CD4-positive, alpha-beta T cell treated with Interleukin-15 for 4 hours (primary cell): ENCODE data around the gene TTLL3.

Experiments used
- DNase-seq: peaks from one replicate; pipeline ENCODE4 v3.0.0-alpha.2; 2020; ENCODE audit warnings: low spot score

The TTLL3 gene

DNA sequence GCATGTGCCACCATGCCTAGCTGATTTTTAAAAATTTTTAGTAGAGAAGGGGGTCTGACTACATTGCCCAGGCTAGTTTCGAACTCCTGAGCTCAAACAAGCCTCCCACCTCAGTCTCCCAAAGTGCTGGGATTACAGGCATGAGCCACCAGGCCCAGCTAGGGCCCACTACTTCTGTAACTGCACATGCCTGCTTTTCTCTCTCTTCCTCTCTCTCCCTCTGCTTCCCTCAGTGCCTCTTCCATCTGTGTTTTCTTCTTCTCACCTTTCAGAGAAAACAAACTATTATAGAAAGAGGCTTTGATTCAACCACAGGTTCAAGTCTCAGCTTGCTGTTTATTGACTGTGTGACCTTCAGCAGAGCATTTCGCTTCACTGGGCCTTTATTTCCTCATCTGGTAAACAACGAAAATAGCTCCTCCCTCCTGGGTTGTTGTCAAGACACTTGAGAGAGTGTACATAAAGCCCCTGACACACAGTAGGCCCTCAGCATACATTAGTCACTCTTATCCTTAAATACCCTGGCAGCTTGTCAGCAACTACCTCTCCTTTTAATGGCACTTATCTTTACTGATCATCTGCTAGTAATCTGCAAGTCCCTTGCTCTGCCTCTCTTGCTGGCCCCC, 28.0 kb upstream of the TTLL3 start:
- DNase-seq = no peak

- DNase-seq = peak; percentile 18
Measured at GRCh38 chr3:9782770-9783169, 27.3 kb upstream of the TTLL3 start.

- DNase-seq = no peak
Measured at GRCh38 chr3:9783954-9784353, 26.1 kb upstream of the TTLL3 start.

GRCh38 chr3:9784965-9785364, 25.1 kb upstream of the TTLL3 start:
- no peak for DNase-seq

- DNase-seq = no peak
Measured at GRCh38 chr3:9785602-9786001, 24.5 kb upstream of the TTLL3 start.

DNA sequence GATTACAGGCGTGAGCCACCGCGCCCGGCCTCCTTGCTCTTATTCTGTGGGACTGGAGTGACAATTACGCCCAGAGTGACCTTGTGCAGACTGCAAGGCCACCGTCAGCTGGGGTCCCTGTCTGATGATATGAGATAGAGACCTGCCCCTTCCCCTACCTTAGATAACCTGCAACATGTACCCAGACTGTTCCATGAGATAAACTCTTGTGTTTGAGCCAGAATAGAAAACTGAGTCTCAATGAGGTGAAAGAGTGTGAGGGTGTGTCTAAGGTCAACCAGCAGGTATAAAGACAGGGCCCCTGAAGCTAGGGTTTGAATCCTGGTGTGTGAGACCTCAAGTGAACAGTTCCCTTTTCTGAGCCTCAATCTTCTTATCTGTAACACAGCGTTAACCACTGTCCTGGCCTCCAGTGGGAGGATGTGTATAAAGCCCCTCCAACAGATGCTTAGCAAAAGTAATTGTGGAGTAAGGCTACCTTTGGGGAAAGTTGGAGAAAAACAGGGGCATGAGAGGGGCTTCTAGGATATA, 23.8 kb upstream of the TTLL3 start:
- DNase-seq = no peak

DNA sequence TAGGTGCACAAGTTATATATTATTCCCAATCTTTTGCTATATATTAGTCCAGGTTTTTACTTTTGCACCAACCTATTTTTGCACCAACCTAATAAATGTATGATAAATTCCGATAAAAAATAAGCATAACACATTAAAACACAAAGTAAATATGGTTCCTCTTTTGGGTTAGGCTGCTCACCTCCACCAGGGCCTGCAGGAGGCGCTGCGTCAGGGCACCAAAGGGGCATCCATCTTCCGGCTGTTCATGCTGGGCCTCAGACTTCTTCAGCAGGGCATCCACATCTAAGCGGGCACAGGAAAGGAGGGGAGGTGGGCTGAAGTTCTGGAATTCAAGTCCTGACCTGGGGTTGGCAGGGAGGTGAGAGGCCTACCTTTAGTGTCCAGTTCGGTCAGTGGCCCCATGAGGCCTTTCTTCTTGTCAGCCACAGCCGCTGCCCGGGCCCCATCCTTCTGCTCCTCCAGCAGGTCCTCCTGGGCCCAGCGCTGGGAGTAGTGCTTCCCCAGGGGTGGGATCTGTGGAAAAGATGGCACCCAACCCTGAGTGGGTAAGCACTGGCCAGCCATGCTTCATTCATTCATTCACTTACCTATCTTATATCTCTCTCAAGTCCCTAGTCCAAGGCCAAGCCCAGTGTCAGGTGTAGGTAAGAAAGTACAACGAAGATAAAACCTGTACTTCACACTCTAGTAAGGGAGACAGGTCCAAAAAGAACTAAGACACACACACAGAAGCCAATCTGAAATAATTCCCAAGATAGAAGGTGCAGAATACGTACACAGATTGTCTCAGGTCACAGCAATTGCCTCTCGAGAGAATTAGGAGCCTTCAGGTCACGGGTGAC, 23.0 kb upstream of the TTLL3 start:
- no peak for DNase-seq

DNA sequence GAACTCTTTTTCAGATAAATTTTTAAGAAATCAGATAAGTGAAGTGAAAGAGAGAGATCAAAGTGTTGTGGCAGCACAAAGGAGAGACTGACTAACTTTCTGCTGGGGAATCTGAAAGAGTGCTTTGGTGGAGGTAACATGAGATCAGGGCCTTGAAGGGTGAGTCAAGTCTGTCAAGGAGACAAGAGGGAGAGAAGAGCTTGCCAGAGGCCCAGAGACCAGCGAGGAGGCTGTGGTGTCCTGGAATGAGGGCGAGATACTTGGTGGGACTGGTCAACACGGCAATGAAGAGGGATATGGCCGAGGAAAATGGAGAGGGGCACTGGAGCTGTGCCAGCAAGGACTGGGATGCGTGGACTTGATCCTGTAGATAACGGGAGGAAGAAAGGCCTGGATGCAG, 22.3 kb upstream of the TTLL3 start:
- peak; percentile 11 for DNase-seq

- DNase-seq = no peak
Measured at GRCh38 chr3:9791127-9791526, 18.9 kb upstream of the TTLL3 start.

GRCh38 chr3:9791790-9792404, 18.2 kb upstream of the TTLL3 start:
- DNase-seq = no peak

DNA sequence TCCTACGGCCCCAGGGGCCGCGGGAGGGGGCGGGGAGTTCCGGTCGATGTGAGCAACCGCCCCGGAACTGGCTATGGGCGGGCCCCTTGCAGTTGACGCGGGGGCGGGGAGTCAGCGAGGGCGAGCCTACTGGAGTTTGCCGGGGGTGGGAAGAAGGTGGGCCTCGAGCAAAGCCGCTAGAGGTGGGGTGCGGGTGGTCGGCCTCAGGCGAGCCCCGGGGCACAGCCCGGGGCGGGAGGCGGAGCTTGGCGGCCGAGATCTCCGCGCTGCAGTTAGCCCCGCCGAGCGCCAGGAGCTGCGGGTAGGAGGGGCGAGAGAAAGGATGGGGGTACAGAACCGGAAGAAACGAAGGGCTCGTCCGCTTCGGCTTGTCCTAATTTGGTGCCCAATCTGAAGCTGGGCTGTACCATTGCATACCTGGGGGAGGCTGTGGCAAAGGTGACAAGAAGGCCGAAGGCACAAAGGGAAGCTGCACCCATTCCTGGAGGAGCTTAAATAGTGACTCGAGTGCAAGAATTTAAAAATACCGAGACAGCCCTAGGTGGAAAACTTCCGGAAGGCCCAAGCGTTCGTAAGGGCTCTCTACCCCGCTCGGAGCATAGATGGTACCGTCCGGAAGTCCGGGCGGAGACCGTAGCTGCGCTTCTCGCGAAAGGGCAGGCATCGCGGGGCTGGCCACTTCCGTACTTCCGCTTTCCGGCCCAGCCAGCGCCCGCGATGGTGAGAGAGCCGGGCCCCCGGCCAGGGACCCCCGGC, 17.5 kb upstream of the TTLL3 start, which contains the start of the genes ARPC4 and TADA3:
TSS of gene ARPC4 (plus strand) at position 678 of the 756 bp plus-strand sequence. CDS start at position 718, 40 bp downstream.
TSS of gene TADA3 (minus strand) at position 69 of the 756 bp plus-strand sequence. CDS start 1,007 bp downstream, outside the sequence.
- peak; percentile 90 for DNase-seq

DNA sequence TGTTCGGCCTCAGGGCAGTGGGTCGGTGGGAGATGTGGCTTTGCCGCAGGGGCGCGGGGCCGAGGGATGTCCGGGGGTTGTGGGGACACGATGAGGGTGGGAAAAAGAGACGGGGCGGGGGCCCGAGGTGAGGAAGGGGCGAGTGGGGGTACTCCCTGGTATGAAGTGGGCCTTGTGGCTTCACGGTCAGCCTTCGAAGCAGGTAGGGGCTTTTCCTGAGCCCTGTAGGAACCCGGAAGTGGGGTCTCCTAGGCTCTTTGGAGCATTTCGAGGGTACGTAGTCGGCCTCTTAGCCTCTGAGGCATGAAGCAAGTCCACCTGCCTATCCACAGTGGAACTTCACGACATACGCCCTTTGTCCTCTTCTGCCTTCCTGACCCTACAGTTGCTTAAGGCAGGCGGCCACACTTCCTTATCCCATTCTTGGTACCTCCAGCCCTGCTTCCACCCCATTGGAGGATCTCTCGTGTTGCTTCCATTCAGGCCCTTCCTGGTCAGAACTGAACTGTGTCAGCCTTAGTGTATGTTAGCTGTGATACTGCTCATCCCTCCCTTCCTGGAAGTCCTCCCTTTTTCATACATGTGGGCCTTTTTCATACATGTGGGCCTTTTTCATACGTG, 16.8 kb upstream of the TTLL3 start:
- peak; percentile 20 for DNase-seq

DNA sequence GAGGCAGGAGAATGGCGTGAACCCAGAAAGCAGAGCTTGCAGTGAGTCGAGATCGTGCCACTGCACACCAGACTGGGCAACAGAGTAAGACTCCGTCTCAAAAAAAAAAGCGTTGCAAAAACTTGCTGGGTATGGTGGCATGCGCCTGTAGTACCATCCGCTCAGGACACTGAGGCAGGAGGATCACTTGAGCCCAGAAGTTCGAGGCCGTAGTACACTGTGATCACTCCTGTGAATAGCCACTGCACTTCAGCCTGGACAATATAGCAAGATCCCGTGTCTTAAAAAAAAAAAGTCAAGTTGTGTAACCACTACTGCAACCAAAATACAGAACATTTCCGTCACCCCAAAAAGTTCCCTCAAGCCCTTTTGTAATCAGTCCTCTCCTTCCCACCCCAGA, 15.7 kb upstream of the TTLL3 start:
- no peak for DNase-seq

DNA sequence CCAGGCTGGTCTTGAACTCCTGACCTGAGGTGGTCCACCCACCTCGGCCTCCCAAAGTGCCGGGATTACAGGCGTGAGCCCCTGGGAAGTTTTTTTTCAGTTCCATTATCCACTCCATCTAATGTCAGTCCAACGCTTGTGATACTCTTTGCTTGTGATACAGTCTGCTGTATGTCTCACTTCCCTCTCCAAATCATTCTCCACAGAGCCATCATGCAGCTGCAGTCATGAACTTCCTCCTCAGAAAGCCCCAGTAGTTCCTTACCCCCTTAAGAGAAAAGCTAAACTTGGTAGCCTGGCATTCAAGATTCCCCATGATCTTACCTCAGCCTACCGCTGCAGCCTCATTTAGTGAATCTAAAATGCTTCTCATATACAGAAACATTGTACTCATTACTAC, 14.9 kb upstream of the TTLL3 start:
- DNase-seq = no peak

DNA sequence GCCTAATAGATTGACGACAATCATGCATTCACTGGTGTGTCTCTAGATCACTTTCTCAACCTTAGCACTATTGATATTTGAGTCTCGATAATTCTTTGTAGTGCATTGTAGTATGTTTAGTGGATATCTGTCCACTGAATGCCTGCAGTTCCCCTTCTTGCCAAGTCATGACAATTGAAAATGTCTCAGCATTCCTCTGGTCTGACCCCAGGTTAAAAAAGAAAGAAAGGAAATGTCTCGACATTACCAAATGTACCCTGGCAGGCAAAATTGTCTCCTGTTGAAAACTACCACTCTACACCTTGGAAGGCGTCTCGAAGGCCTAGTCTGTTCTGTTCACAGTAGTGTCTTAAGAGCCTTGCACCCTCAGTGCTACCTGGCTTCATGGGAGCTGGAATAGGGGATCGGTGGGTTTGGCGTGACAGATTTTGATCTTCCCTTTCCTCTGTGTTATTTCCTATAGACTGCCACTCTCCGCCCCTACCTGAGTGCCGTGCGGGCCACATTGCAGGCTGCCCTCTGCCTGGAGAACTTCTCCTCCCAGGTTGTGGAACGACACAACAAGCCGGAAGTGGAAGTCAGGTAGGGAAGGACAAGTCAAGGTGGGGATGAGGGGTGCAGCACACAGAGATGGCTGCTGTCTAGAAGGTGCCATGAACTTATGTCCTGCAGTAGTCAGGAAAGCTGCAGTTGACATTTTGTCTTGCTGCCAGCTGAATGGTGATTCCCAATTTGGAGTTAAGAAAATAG, 12.7 kb upstream of the TTLL3 start:
- DNase-seq = no peak

- DNase-seq = no peak
Measured at GRCh38 chr3:9800529-9800928, 9.5 kb upstream of the TTLL3 start.

DNA sequence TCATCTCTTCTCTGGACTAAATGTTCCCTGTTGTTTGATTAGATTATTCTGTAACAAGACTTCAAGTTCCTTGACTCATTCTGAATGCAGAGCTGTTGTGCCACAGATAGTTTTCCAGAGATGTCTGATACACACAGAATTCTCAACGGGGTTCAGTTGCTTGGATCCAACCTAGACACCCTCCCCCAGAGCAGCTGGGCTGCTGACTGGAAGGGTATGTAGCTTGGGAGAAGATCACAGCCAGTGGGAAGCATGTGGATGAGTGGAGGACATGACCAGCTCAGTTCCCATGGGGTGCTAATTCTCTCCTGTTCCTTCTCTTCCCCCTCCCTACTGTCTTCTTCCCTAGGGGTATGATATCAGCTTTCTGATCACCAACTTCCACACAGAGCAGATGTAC, 6.6 kb upstream of the TTLL3 start:
- DNase-seq = no peak

GRCh38 chr3:9804996-9805395, 5.1 kb upstream of the TTLL3 start:
- no peak for DNase-seq

- no peak for DNase-seq
Measured at GRCh38 chr3:9806137-9806536, 3.9 kb upstream of the TTLL3 start.

- DNase-seq = no peak
Measured at GRCh38 chr3:9806688-9807589, 3.1 kb upstream of the TTLL3 start.
